ENCODE results near the gene COMMD8.

The COMMD8 gene

DNA sequence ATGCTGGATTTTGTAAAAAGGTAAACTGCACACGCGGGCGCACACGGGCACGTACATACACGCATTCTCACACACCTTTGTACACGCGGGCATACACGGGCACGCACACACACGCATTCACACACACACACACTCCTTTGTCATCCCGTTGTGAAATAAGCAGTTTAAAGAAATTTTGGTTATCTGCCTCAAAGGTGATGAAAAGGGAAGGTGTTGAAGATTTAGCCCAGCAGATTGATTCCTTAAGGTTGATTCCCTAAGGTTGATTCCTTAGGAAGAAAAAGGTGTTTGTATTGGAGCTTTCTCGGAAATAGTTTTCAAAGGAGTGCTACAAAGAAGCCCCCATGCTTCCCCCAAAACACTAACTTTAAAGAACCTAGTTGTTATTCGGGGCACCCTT lies 22.3 kb upstream of the COMMD8 start:
- no peak for DNase-seq (ENCODE audit: low spot score in 2 of 2)
- no peaks in the 10 kb centered on the region; the same call in 1 of the 2 replicates for H3K36me3 ChIP-seq (replicated peaks)
- no peaks in the 10 kb centered on the region for H3K9me3 ChIP-seq
- in situ Hi-C loops (cut with MboI; ENCODE audit: low sequenced_read_pairs), result no loop called here
- H3K27me3 ChIP-seq (ENCODE audit: low read depth), result no peaks in the 10 kb centered on the region; the same call in 1 of the 2 replicates
- peak overlapping the region; percentile 55 for H3K4me3 ChIP-seq
- H3K4me1 ChIP-seq, result peaks cover 17% of the 10 kb centered on the region

DNA sequence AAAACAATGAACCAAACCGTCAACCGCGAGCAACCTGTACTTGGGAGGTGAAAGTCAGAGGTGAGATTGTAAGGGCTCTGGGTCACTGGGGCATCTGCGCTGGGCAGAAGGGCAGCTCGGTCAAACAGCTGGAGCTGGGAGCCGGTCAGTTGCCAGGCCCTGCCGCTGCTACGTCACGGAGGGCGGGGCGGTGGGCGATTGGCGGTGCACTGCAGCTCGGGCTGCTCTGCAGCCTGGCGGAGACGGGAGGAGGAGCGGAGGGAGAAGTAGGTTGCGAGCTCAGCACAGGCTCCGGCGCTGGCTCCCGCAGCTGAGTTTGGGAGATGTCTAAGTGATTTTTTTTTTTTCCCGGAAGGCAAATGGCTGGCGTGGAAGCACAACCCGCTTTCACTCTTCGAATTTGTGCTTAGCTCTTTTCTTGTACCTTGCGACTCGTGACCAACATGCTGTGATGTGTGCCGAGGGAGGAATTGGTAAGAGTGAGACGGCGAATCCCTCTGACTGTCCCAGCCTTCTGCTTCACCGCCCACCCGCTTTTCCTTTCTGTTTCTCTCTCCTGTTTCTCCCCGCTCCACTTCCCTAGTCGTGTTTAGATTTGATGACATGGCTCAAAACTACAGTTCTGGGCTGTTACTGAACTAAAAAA lies 21.7 kb upstream of the COMMD8 start, which contains the start of gene ATP10D:
TSS of gene ATP10D (plus strand) at position 229 of the 646 bp plus-strand sequence. CDS start 27,266 bp downstream, outside the sequence.
- DNase-seq (ENCODE audit: low spot score in 2 of 2), result peak; percentile 91 to 96
- in situ Hi-C loops (cut with MboI; ENCODE audit: low sequenced_read_pairs), result no loop called here
- Histone ChIP-seq H3K4me3 (peak within 1 kb of the TSS; percentile 55), H3K36me3 (replicated peaks) (no peaks in the 10 kb centered on the region; the same call in 1 of the 2 replicates), H3K4me1 (peaks cover 17% of the 10 kb centered on the region), H3K27me3 (ENCODE audit: low read depth) (no peaks in the 10 kb centered on the region; the same call in 1 of the 2 replicates), H3K9me3 (no peaks in the 10 kb centered on the region)

- in situ Hi-C loops (cut with MboI; ENCODE audit: low sequenced_read_pairs), result no loop called here
- no peaks in the 10 kb centered on the region; the same call in 1 of the 2 replicates for H3K27me3 ChIP-seq (ENCODE audit: low read depth)
- DNase-seq (ENCODE audit: low spot score in 2 of 2), result no peak
- H3K4me3 ChIP-seq, result no peak overlapping the region
- H3K9me3 ChIP-seq, result no peaks in the 10 kb centered on the region
- peaks cover 17% of the 10 kb centered on the region for H3K4me1 ChIP-seq
- no peaks in the 10 kb centered on the region for H3K36me3 ChIP-seq (replicated peaks)
These were observed 20.7 kb upstream of the COMMD8 start for GRCh38 chr4:47484168-47484567.

DNA sequence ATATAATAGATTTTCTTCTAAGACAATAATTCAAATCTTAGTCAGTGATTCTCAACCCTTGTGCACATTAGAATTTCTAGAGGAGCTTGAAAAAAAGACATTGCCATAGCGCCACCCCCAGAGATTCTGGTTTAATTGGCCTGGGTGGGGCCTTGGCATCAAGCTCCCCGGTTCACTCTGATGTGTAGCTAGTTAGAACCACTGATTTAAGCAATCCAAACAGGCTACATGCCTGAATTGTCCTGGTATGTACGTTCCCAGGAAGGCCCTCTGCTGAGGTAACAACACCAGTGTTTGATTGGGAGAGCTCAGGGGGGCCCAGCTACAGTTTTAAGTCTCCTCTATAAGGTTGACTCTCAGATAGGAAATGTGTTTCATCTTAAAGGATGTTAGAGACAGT lies 20.2 kb upstream of the COMMD8 start:
- Histone ChIP-seq H3K9me3 (no peaks in the 10 kb centered on the region), H3K36me3 (replicated peaks) (no peaks in the 10 kb centered on the region), H3K4me3 (no peak overlapping the region), H3K4me1 (peaks cover 13% of the 10 kb centered on the region), H3K27me3 (ENCODE audit: low read depth) (no peaks in the 10 kb centered on the region; the same call in 1 of the 2 replicates)
- DNase-seq (ENCODE audit: low spot score in 2 of 2), result no peak
- in situ Hi-C loops (cut with MboI; ENCODE audit: low sequenced_read_pairs), result no loop called here

- H3K27me3 ChIP-seq (ENCODE audit: low read depth), result no peaks in the 10 kb centered on the region; the same call in 1 of the 2 replicates
- H3K4me1 ChIP-seq, result peaks cover 13% of the 10 kb centered on the region
- no peaks in the 10 kb centered on the region for H3K9me3 ChIP-seq
- DNase-seq (ENCODE audit: low spot score in 2 of 2), result no peak
- H3K4me3 ChIP-seq, result no peak overlapping the region
- in situ Hi-C loops (cut with MboI; ENCODE audit: low sequenced_read_pairs), result no loop called here
- no peaks in the 10 kb centered on the region for H3K36me3 ChIP-seq (replicated peaks)
These were observed 18.8 kb upstream of the COMMD8 start for GRCh38 chr4:47482326-47482725.

DNA sequence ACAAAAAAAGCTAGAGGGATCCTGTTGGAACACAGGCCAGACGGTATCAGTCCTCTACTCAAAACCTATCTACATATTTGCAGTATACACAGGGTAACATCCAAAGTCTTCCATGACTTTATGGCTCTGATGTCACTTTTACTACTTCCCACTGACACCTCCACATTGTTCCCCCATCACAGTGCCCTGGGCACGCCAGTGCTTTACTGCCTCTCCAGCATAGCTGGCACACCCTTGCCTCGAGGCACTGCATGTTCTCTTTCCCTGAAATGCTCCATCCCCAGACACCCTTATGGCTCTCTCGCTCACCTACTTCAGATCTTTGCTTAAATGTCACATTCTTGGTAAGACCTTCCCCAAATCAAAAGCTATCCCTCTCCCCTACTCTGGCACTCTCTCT lies 15.3 kb upstream of the COMMD8 start:
- no peak for DNase-seq (ENCODE audit: low spot score in 2 of 2)
- H3K4me1 ChIP-seq, result peaks cover 24% of the 10 kb centered on the region
- in situ Hi-C loops (cut with MboI; ENCODE audit: low sequenced_read_pairs), result no loop called here

DNA sequence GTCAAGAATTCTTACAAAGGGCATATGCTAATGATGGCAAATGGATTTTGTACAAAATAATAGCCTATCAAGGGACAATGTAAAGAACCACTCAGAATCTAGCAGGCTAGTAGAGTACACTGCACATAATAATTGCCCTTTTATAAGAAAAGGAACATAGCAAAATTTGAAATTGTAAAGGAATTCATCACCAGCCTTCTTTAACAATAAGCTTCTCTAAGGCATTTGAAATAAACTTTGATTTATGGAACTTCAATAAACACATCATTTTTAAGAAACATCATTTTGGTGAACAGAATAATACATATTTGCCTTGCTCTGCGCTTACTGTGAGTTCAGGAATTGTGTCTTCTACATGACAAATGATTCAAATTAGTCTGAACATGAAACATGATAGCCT lies 11.9 kb upstream of the COMMD8 start:
- in situ Hi-C loops (cut with MboI; ENCODE audit: low sequenced_read_pairs), result no loop called here
- peaks cover 42% of the 10 kb centered on the region for H3K4me1 ChIP-seq
- no peak overlapping the region for H3K4me3 ChIP-seq
- no peaks in the 10 kb centered on the region for H3K27me3 ChIP-seq (ENCODE audit: low read depth)
- no peaks in the 10 kb centered on the region for H3K9me3 ChIP-seq
- DNase-seq (ENCODE audit: low spot score in 2 of 2), result peak in 1 of 2 experiments; percentile 96
- H3K36me3 ChIP-seq (replicated peaks), result no peaks in the 10 kb centered on the region

More for the DNA sequence above, 15.3 kb upstream of the COMMD8 start:
- Histone ChIP-seq H3K4me3 (no peak overlapping the region), H3K27me3 (ENCODE audit: low read depth) (no peaks in the 10 kb centered on the region; the same call in 1 of the 2 replicates), H3K36me3 (replicated peaks) (no peaks in the 10 kb centered on the region), H3K9me3 (no peaks in the 10 kb centered on the region)

DNA sequence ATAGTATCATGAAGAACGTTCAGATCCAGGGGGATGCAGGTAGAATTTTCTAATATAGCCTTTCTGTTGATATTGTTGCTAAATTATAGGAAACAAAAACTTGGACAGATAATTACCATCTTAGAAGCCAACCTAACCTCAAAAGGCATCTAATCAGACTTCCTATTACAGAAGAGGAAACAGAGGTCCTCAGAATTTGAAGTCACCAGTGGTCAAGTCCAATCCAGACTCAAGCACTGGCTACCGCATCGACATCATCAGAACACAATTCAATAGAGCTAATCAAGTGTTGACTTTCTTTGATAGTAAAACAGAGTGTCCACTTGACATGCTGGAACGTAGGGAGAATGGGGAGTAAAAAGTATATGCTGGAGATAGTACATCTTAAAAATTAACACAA lies 11.3 kb upstream of the COMMD8 start:
- H3K27me3 ChIP-seq (ENCODE audit: low read depth), result no peaks in the 10 kb centered on the region
- H3K9me3 ChIP-seq, result no peaks in the 10 kb centered on the region

GRCh38 chr4:47473141-47473750 lies 9.7 kb upstream of the COMMD8 start:
- in situ Hi-C loops (cut with MboI; ENCODE audit: low sequenced_read_pairs), result no loop called here
- DNase-seq (ENCODE audit: low spot score in 2 of 2), result no peak
- peaks cover 63% of the 10 kb centered on the region for H3K4me1 ChIP-seq
- H3K9me3 ChIP-seq, result no peaks in the 10 kb centered on the region
- H3K4me3 ChIP-seq, result no peak overlapping the region
- no peaks in the 10 kb centered on the region for H3K36me3 ChIP-seq (replicated peaks)
- H3K27me3 ChIP-seq (ENCODE audit: low read depth), result no peaks in the 10 kb centered on the region

More for the DNA sequence above, 11.3 kb upstream of the COMMD8 start:
- Histone ChIP-seq H3K4me1 (peaks cover 48% of the 10 kb centered on the region), H3K36me3 (replicated peaks) (no peaks in the 10 kb centered on the region), H3K4me3 (no peak overlapping the region)
- peak; percentile 37 to 76 for DNase-seq (ENCODE audit: low spot score in 2 of 2)
- in situ Hi-C loops (cut with MboI; ENCODE audit: low sequenced_read_pairs), result no loop called here

- in situ Hi-C loops (cut with MboI; ENCODE audit: low sequenced_read_pairs), result no loop called here
- peak in 1 of 2 experiments; percentile 34 for DNase-seq (ENCODE audit: low spot score in 2 of 2)
- Histone ChIP-seq H3K36me3 (replicated peaks) (no peaks in the 10 kb centered on the region), H3K4me1 (peaks cover 60% of the 10 kb centered on the region), H3K4me3 (no peak overlapping the region), H3K9me3 (no peaks in the 10 kb centered on the region), H3K27me3 (ENCODE audit: low read depth) (no peaks in the 10 kb centered on the region)
These were observed 8.1 kb upstream of the COMMD8 start for GRCh38 chr4:47471591-47471990.

- H3K9me3 ChIP-seq, result no peaks in the 10 kb centered on the region
- H3K4me1 ChIP-seq, result peaks cover 54% of the 10 kb centered on the region
- in situ Hi-C loops (cut with MboI; ENCODE audit: low sequenced_read_pairs), result no loop called here
- H3K36me3 ChIP-seq (replicated peaks), result no peaks in the 10 kb centered on the region
- H3K4me3 ChIP-seq, result no peak overlapping the region
- no peaks in the 10 kb centered on the region for H3K27me3 ChIP-seq (ENCODE audit: low read depth)
- DNase-seq (ENCODE audit: low spot score in 2 of 2), result peak in 1 of 2 experiments; percentile 66
These were observed 7.6 kb upstream of the COMMD8 start for GRCh38 chr4:47471064-47471463.

DNA sequence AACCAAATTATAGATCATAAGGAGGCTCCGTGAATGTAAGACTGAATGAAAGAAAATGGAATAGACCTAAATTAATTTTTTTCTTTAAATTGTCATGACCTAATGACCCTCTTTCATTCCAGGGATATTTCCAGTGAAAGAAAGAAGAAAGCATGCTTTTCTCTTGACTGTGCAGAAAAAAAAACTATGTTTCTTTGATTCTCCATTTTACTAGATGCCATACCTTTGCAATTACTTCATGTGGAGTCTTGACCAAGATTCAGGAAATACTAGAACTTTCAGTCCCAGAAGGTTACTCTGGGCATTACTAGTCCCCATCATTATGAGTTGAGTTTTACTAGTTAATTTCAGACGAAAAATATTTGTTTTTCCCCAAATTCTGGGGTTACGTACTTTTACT lies 6.4 kb upstream of the COMMD8 start:
- in situ Hi-C loops (cut with MboI; ENCODE audit: low sequenced_read_pairs), result no loop called here

GRCh38 chr4:47468706-47469365 lies 5.3 kb upstream of the COMMD8 start:
- H3K9me3 ChIP-seq, result no peaks in the 10 kb centered on the region
- in situ Hi-C loops (cut with MboI; ENCODE audit: low sequenced_read_pairs), result no loop called here
- no peak overlapping the region for H3K4me3 ChIP-seq
- H3K36me3 ChIP-seq (replicated peaks), result no peaks in the 10 kb centered on the region
- peak; percentile 54 to 78 for DNase-seq (ENCODE audit: low spot score in 2 of 2)
- peaks cover 42% of the 10 kb centered on the region for H3K4me1 ChIP-seq
- H3K27me3 ChIP-seq (ENCODE audit: low read depth), result no peaks in the 10 kb centered on the region

More for the DNA sequence above, 6.4 kb upstream of the COMMD8 start:
- Histone ChIP-seq H3K4me1 (peaks cover 47% of the 10 kb centered on the region), H3K9me3 (no peaks in the 10 kb centered on the region), H3K36me3 (replicated peaks) (no peaks in the 10 kb centered on the region), H3K27me3 (ENCODE audit: low read depth) (no peaks in the 10 kb centered on the region), H3K4me3 (no peak overlapping the region)
- DNase-seq (ENCODE audit: low spot score in 2 of 2), result no peak
